Thoracic aorta (tissue), 2 donors: Measurements from ENCODE around the gene FERMT3. TPM values are rescaled to one million over a fixed set of nuclear protein-coding genes. Genes with fewer than 3 reads are reported as not detected.

Experiments used
- ATAC-seq: fragments of 150-250 bp; one replicate; pipeline ENCODE4 v1.8.0; 2017; ENCODE audit warnings: low read depth; ENCODE audit not compliant: insufficient number of reproducible peaks, low FRiP score
- DNase-seq: peaks from one replicate; pipeline ENCODE4 v3.0.0-alpha.2; 2020; ENCODE audit warnings: low spot score
- H3K27ac ChIP-seq, 2 donors: fragments of 200-600 bp; sonication (generic); 1 replicate in 1 of 2; 2 replicates in 1 of 2; pipeline ENCODE4 v1.5.1; 2016; ENCODE audit warnings: mild to moderate bottlenecking in 2 of 2, moderate library complexity in 2 of 2
- H3K27me3 ChIP-seq: fragments of 200-600 bp; sonication (generic); replicated peaks from 2 replicates; pipeline ENCODE4 v1.6.0; 2016; ENCODE audit warnings: mild to moderate bottlenecking; ENCODE audit not compliant: insufficient read depth
- H3K36me3 ChIP-seq: fragments of 200-600 bp; sonication (generic); one replicate; pipeline ENCODE4 v1.5.1; 2016
- H3K4me1 ChIP-seq, 2 donors: fragments of 200-600 bp; sonication (generic); 1 replicate in 1 of 2; 2 replicates in 1 of 2; pipeline versions ENCODE4 v1.5.1 to v1.6.0; 2016; ENCODE audit warnings: low read depth in 2 of 2, mild to moderate bottlenecking in 1 of 2; ENCODE audit not compliant: control insufficient read depth in 1 of 2
- H3K4me3 ChIP-seq: fragments of 200-600 bp; sonication (generic); 2 replicates; pipeline ENCODE4 v1.5.1; 2016; ENCODE audit warnings: mild to moderate bottlenecking
- H3K9me3 ChIP-seq: fragments of 200-600 bp; sonication (generic); 2 replicates; pipeline ENCODE4 v1.5.1; 2016
- total RNA-seq, 2 donors: library from RNA; depleted of rRNA; stranded (reverse); fragments of >200 nt; gene quantifications; one replicate each; pipeline versions ENCODE4 v1.1.0 to v1.2.3, GENCODE V29; 2016
- TF ChIP-seq, protein P1 (sequence below): fragments of 200-600 bp; sonication (generic); IDR thresholded peaks from one replicate; pipeline ENCODE4 v1.5.1; 2019; ENCODE audit warnings: antibody characterized with exemption

Gene FERMT3
- total RNA-seq, 2 donors from 2014 or later, result 47.2 to 66.6 TPM

GRCh38 chr11:64173616-64174355 lies 32.7 kb upstream of the FERMT3 start:
- Histone ChIP-seq H3K4me3 (no peak overlapping the region), H3K9me3 (no peaks in the 10 kb centered on the region), H3K27me3 (no peaks in the 10 kb centered on the region), H3K4me1 (no peaks in the 10 kb centered on the region), H3K27ac (no peak overlapping the region), H3K36me3 (no peaks in the 10 kb centered on the region)
- DNase-seq (no peak), ATAC-seq (no peak)
- TF ChIP-seq, protein P1, sequence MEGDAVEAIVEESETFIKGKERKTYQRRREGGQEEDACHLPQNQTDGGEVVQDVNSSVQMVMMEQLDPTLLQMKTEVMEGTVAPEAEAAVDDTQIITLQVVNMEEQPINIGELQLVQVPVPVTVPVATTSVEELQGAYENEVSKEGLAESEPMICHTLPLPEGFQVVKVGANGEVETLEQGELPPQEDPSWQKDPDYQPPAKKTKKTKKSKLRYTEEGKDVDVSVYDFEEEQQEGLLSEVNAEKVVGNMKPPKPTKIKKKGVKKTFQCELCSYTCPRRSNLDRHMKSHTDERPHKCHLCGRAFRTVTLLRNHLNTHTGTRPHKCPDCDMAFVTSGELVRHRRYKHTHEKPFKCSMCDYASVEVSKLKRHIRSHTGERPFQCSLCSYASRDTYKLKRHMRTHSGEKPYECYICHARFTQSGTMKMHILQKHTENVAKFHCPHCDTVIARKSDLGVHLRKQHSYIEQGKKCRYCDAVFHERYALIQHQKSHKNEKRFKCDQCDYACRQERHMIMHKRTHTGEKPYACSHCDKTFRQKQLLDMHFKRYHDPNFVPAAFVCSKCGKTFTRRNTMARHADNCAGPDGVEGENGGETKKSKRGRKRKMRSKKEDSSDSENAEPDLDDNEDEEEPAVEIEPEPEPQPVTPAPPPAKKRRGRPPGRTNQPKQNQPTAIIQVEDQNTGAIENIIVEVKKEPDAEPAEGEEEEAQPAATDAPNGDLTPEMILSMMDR, result no peak

GRCh38 chr11:64176751-64177150 lies 29.8 kb upstream of the FERMT3 start:
- DNase-seq (no peak), ATAC-seq (no peak)
- Histone ChIP-seq H3K27ac (no peak overlapping the region), H3K4me1 (peaks cover 9 to 13% of the 10 kb centered on the region in 2 donors), H3K27me3 (no peaks in the 10 kb centered on the region), H3K9me3 (no peaks in the 10 kb centered on the region), H3K36me3 (no peaks in the 10 kb centered on the region), H3K4me3 (no peak overlapping the region)
- TF ChIP-seq, protein P1, result no peak

GRCh38 chr11:64178203-64178602 lies 28.3 kb upstream of the FERMT3 start:
- H3K4me1 ChIP-seq, result peaks cover 13 to 25% of the 10 kb centered on the region in 2 donors
- H3K9me3 ChIP-seq, result no peaks in the 10 kb centered on the region
- ATAC-seq (no peak), DNase-seq (no peak)
- H3K36me3 ChIP-seq, result no peaks in the 10 kb centered on the region
- no peaks in the 10 kb centered on the region for H3K27me3 ChIP-seq
- no peak overlapping the region for H3K4me3 ChIP-seq
- TF ChIP-seq, protein P1, result no peak
- H3K27ac ChIP-seq, result no peak overlapping the region

DNA sequence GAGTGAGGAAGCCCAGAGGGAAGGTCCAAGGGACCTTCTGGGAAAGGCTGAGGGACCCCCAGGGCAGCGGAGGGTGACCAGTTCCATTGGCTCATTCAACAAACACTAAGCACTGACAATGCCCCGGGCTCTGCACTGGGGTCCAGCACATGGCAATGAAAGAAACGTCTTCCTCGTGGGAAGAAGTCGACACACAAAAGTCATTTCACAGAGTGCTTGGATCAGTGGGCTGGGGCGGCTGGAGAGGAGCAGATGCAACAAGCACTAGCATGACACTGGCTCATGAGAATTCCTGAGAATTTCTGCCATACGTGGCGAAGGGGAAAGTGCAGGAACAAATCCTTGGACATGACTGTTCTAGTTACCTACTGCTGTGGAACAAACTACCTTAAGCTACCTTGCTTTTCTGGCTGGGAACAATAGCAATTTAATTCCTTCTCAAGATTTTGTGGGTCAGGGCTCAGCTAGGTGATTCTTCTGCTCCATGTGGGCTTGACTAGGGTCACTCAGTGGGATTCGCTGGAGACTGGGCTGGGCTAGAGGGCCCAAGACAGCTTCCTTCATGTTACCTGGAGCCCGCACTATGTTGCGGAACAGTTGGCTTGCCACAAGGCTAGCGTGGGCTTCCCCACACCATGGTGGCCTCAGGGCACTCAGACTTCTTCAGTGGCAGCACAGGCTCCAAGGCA lies 27.4 kb upstream of the FERMT3 start:
- H3K27me3 ChIP-seq, result no peaks in the 10 kb centered on the region
- ATAC-seq (no peak), DNase-seq (no peak)
- TF ChIP-seq, protein P1, result no peak
- H3K4me3 ChIP-seq, result no peak overlapping the region
- H3K9me3 ChIP-seq, result no peaks in the 10 kb centered on the region
- H3K36me3 ChIP-seq, result no peaks in the 10 kb centered on the region
- peaks cover 18 to 34% of the 10 kb centered on the region in 2 donors for H3K4me1 ChIP-seq
- H3K27ac ChIP-seq, result no peak overlapping the region

DNA sequence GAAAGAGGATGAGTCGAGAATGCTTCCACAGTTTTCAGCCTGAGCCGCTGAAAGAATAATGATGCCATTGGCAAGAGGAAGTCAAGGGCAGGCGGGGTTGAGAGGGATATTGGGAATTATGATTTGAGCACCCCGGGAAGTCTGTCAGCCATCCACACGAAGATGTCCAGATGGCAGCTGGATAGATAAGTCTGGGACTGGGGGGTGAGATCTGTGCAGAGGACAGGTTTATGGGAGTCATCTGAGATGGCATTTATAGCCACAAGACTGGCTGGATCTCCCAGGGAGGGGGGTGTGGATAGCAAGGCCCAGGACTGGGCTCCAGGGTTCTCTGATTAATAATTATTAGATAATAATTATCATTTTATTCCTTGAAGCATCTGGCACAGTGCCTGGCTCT lies 25.6 kb upstream of the FERMT3 start:
- Histone ChIP-seq H3K27me3 (no peaks in the 10 kb centered on the region), H3K36me3 (no peaks in the 10 kb centered on the region), H3K4me3 (peak overlapping the region; percentile 63), H3K27ac (peak overlapping the region in 1 of 2 donors; percentile 79), H3K4me1 (peaks cover 25 to 42% of the 10 kb centered on the region in 2 donors), H3K9me3 (no peaks in the 10 kb centered on the region)
- TF ChIP-seq, protein P1, result no peak
- DNase-seq, result no peak
- no peak for ATAC-seq
